GM23248 (cell line): ENCODE measurements around the gene THRA. TPM values are rescaled to one million over a fixed set of nuclear protein-coding genes. Genes with fewer than 3 reads are reported as not detected.

Experiments used
- DNase-seq: peaks from one replicate; pipeline ENCODE4 v3.0.0-alpha.2; 2015
- H2AFZ ChIP-seq: fragments of 200-600 bp; sonication (generic); 2 replicates; pipeline ENCODE4 v1.6.1; 2016; ENCODE audit warnings: antibody characterized with exemption
- H3F3A ChIP-seq: fragments of 200-600 bp; sonication (generic); 2 replicates; pipeline ENCODE4 v1.6.1; 2016; ENCODE audit warnings: mild to moderate bottlenecking, antibody characterized with exemption, mixed run types; ENCODE audit not compliant: insufficient read depth
- H3K27ac ChIP-seq: fragments of 200-600 bp; sonication (generic); 2 replicates; pipeline ENCODE4 v1.5.1; 2016; ENCODE audit warnings: mild to moderate bottlenecking
- H3K27me3 ChIP-seq: fragments of 200-600 bp; sonication (generic); replicated peaks from 2 replicates; pipeline ENCODE4 v1.6.1; 2016; ENCODE audit warnings: mild to moderate bottlenecking; ENCODE audit not compliant: insufficient read depth
- H3K36me3 ChIP-seq: fragments of 200-600 bp; sonication (generic); 2 replicates; pipeline ENCODE4 v1.6.1; 2016; ENCODE audit warnings: low read depth, mild to moderate bottlenecking
- H3K4me1 ChIP-seq: fragments of 200-600 bp; sonication (generic); 2 replicates; pipeline ENCODE4 v1.6.1; 2016; ENCODE audit warnings: mild to moderate bottlenecking; ENCODE audit not compliant: insufficient read depth
- H3K4me2 ChIP-seq: fragments of 200-600 bp; sonication (generic); one replicate; pipeline ENCODE4 v1.6.1; 2016; ENCODE audit warnings: mild to moderate bottlenecking; ENCODE audit not compliant: unreplicated experiment
- H3K4me3 ChIP-seq: fragments of 200-600 bp; sonication (generic); 2 replicates; pipeline ENCODE4 v1.5.1; 2016; ENCODE audit warnings: mild to moderate bottlenecking
- H3K79me2 ChIP-seq: fragments of 200-600 bp; sonication (generic); 2 replicates; pipeline ENCODE4 v1.6.1; 2016; ENCODE audit warnings: mild to moderate bottlenecking; ENCODE audit not compliant: insufficient read depth
- H3K9ac ChIP-seq: fragments of 200-600 bp; sonication (generic); 2 replicates; pipeline ENCODE4 v1.6.1; 2016; ENCODE audit warnings: mild to moderate bottlenecking
- H3K9me2 ChIP-seq: fragments of 200-600 bp; sonication (generic); 2 replicates; pipeline ENCODE4 v1.6.1; 2016; ENCODE audit warnings: mixed run types, mild to moderate bottlenecking, moderate library complexity; ENCODE audit not compliant: insufficient read depth
- H3K9me3 ChIP-seq: fragments of 200-600 bp; sonication (generic); one replicate; pipeline ENCODE4 v1.6.1; 2017; ENCODE audit warnings: low read depth
- H4K20me1 ChIP-seq: fragments of 200-600 bp; sonication (generic); 2 replicates; pipeline ENCODE4 v1.6.0; 2016; ENCODE audit not compliant: insufficient read depth
- EZH2 ChIP-seq: fragments of 200-600 bp; sonication (generic); IDR thresholded peaks from 2 replicates; pipeline ENCODE4 v1.6.1; 2018; ENCODE audit warnings: antibody characterized with exemption, mild to moderate bottlenecking; ENCODE audit not compliant: insufficient read depth, poor library complexity, severe bottlenecking
- EZH2phosphoT487 ChIP-seq: fragments of 200-600 bp; sonication (generic); IDR thresholded peaks from 2 replicates; pipeline ENCODE4 v1.6.1; 2018; ENCODE audit warnings: antibody characterized with exemption, moderate library complexity, mild to moderate bottlenecking, low read depth; ENCODE audit not compliant: insufficient read depth
- WGBS, 2 experiments: methylation state at CpG; one replicate each; pipeline ENCODE4 v1.1.6; 2015 to 2017; ENCODE audit warnings: low lambda C conversion rate in 2 of 2, low coverage in 1 of 2; ENCODE audit errors: missing lambda C conversion rate in 2 of 2; 5-methylcytosine and 5-hydroxymethylcytosine counted together
- in situ Hi-C: fragments of 300-500 bp; cut with MboI; formaldehyde crosslinking; loops from 2 replicates; pipeline ENCODE4 v1.15.0; 2020
- polyA plus RNA-seq: library from polyadenylated mRNA; unstranded; fragments of >200 nt; fragmentation: Nextera tagmentation; extraction: Ambion mirVana; gene quantifications from 2 replicates; pipeline ENCODE4 v1.2.1, GENCODE V29; 2016
- total RNA-seq: library from RNA; depleted of rRNA; stranded (reverse); fragments of >200 nt; shearing (Covaris generic); gene quantifications from 2 replicates; pipeline ENCODE4 v1.2.3, GENCODE V29; 2014

The THRA gene
- total and polyA plus RNA-seq, 2 experiments from 2014 or later = 15.8 to 33.3 TPM

DNA sequence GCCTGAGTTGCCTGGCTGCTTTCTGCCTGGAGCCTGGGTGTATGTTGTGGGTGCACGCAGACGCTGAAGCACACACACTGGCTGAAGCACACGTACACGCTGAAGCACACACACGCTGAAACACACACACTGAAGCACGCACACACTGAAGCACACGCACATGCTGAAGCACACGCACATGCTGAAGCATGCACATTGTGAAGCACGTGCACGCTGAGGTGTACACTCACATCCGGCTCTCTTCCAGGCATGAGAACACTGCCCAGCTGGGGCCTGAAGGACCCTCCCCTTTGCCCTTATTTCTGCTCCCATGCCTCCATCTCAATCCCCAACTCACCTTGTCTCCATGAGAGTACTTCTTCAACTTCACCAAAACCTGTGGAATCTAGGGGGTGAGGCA is 31.1 kb upstream of the THRA start:
- Histone ChIP-seq H3K79me2 (no peaks in the 10 kb centered on the region), H3K4me3 (no peak overlapping the region), H3K4me2 (no peak overlapping the region), H3K4me1 (no peaks in the 10 kb centered on the region), H3K9me2 (no peaks in the 10 kb centered on the region), H3F3A (peaks cover 6% of the 10 kb centered on the region; the same call in 1 of the 2 replicates), H3K36me3 (no peaks in the 10 kb centered on the region; the same call in 1 of the 2 replicates), H2AFZ (no peak overlapping the region), H3K9ac (no peak overlapping the region), H3K9me3 (no peaks in the 10 kb centered on the region), H3K27me3 (no peaks in the 10 kb centered on the region), H4K20me1 (no peaks in the 10 kb centered on the region), H3K27ac (no peak overlapping the region)
- WGBS, 2 experiments = 98 to 99% methylated on average over 11 of the region's 11 CpGs
- in situ Hi-C loops = no loop called here
- TF ChIP-seq EZH2 = no peak
- TF ChIP-seq EZH2phosphoT487 = no peak
- no peak for DNase-seq

- Histone ChIP-seq H3K4me3 (no peak overlapping the region), H3K9me3 (no peaks in the 10 kb centered on the region), H3F3A (peaks cover 5% of the 10 kb centered on the region; the same call in 1 of the 2 replicates), H3K9me2 (no peaks in the 10 kb centered on the region), H4K20me1 (no peaks in the 10 kb centered on the region), H3K4me1 (no peaks in the 10 kb centered on the region), H3K4me2 (no peak overlapping the region), H2AFZ (no peak overlapping the region), H3K27me3 (no peaks in the 10 kb centered on the region), H3K36me3 (no peaks in the 10 kb centered on the region; the same call in 1 of the 2 replicates), H3K79me2 (no peaks in the 10 kb centered on the region), H3K9ac (no peak overlapping the region), H3K27ac (no peak overlapping the region)
- in situ Hi-C loops = no loop called here
- no peak for DNase-seq
- no peak for TF ChIP-seq EZH2phosphoT487
- no peak for TF ChIP-seq EZH2
- 90 to 92% methylated on average over 23 of the region's 23 CpGs for WGBS, 2 experiments
Observed at GRCh38 chr17:40032322-40033320, 30.1 kb upstream of the THRA start.

DNA sequence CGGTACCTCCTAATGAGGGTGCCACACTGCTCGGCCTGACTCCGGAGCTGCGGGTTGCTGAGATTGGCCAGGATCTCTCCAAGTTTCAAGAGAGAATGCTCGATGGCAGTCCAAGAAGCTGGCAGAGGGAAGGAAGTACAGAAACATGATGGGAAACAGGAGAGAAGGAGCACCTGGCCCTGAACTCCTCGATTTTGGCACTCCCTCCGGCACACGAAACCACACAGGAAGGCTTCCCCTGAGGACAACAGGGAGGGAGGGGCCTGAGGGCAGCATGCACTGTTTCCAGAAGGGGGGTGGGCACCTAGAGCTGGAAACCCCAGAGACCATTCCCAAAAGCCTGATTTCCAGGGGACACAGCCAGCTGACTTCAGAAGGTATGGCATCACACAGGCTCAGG is 29.4 kb upstream of the THRA start:
- WGBS, 2 experiments = 83 to 88% methylated on average over 7 to 8 of the region's 8 CpGs
- no peaks in the 10 kb centered on the region for H3K9me2 ChIP-seq
- TF ChIP-seq EZH2phosphoT487 (no peak), EZH2 (no peak)
- no peak overlapping the region for H2AFZ ChIP-seq
- no peaks in the 10 kb centered on the region; the same call in 1 of the 2 replicates for H3K36me3 ChIP-seq
- H3K4me3 ChIP-seq = no peak overlapping the region
- no peak overlapping the region for H3K4me2 ChIP-seq
- no peak overlapping the region for H3K9ac ChIP-seq
- no peaks in the 10 kb centered on the region; the same call in 1 of the 2 replicates for H3F3A ChIP-seq
- H3K9me3 ChIP-seq = no peaks in the 10 kb centered on the region
- no peak overlapping the region for H3K27ac ChIP-seq
- no peak for DNase-seq
- in situ Hi-C loops = no loop called here
- no peaks in the 10 kb centered on the region for H3K79me2 ChIP-seq
- peaks cover 1% of the 10 kb centered on the region; the same call in 1 of the 2 replicates for H3K4me1 ChIP-seq
- no peaks in the 10 kb centered on the region for H4K20me1 ChIP-seq
- no peaks in the 10 kb centered on the region for H3K27me3 ChIP-seq

GRCh38 chr17:40034426-40035161 is 28.2 kb upstream of the THRA start:
- Histone ChIP-seq H3K27ac (no peak overlapping the region), H3K9me2 (no peaks in the 10 kb centered on the region), H3K9ac (no peak overlapping the region), H3K79me2 (no peaks in the 10 kb centered on the region), H3K4me2 (no peak overlapping the region), H3K36me3 (no peaks in the 10 kb centered on the region; the same call in 1 of the 2 replicates), H3K9me3 (no peaks in the 10 kb centered on the region), H3K4me1 (peaks cover 12% of the 10 kb centered on the region; the same call in 1 of the 2 replicates), H3K27me3 (no peaks in the 10 kb centered on the region), H4K20me1 (no peaks in the 10 kb centered on the region), H2AFZ (no peak overlapping the region), H3K4me3 (no peak overlapping the region), H3F3A (peaks cover 6% of the 10 kb centered on the region)
- 88 to 90% methylated on average over 8 of the region's 8 CpGs for WGBS, 2 experiments
- TF ChIP-seq EZH2phosphoT487 (no peak), EZH2 (no peak)
- in situ Hi-C loops = no loop called here
- DNase-seq = no peak
